Neural crest cell (in vitro differentiated cells): ENCODE data around the gene TSPAN31. TPM values are rescaled to one million over a fixed set of nuclear protein-coding genes. Genes with fewer than 3 reads are reported as not detected.

Source experiments
- DNase-seq: peaks from one replicate; pipeline ENCODE4 v3.0.0; 2021; ENCODE audit warnings: low read depth, mixed read lengths, low spot score
- H3K27ac Mint-ChIP-seq: one replicate; pipeline ENCODE4 v1.8.0; 2021; ENCODE audit warnings: mild to moderate bottlenecking, mixed read lengths; ENCODE audit not compliant: unreplicated experiment
- H3K27me3 Mint-ChIP-seq: 2 replicates; pipeline ENCODE4 v1.8.0; 2021; ENCODE audit warnings: low read depth, mild to moderate bottlenecking, mixed read lengths
- H3K36me3 Mint-ChIP-seq: 2 replicates; pipeline ENCODE4 v1.8.0; 2021; ENCODE audit warnings: low read depth, mild to moderate bottlenecking, mixed read lengths
- H3K4me1 Mint-ChIP-seq: 2 replicates; pipeline ENCODE4 v1.8.0; 2021; ENCODE audit warnings: mixed read lengths
- H3K4me3 Mint-ChIP-seq: one replicate; pipeline ENCODE4 v1.8.0; 2021; ENCODE audit warnings: mild to moderate bottlenecking, mixed read lengths
- H3K9me3 Mint-ChIP-seq: 2 replicates; pipeline ENCODE4 v1.8.0; 2021; ENCODE audit warnings: mixed read lengths
- CTCF ChIP-seq: fragments of 200-600 bp; sonication (generic); conservative IDR thresholded peaks from 2 replicates; pipeline ENCODE4 v1.5.0; 2021; ENCODE audit warnings: antibody characterized with exemption, mild to moderate bottlenecking
- microRNA-seq: library from miRNA; unstranded; fragments of <30 nt; microRNA quantifications from one replicate; pipeline ENCODE4, GENCODE V29; 2020
- total RNA-seq: library from RNA; stranded (reverse); gene quantifications from 2 replicates; pipeline ENCODE4 v1.2.1, GENCODE V29; 2021

TSPAN31 gene
- total RNA-seq, 1 donor from 2014 or later, result 26.9 TPM

- no peaks in the 10 kb centered on the region for H3K27me3 Mint-ChIP-seq
- no peaks in the 10 kb centered on the region for H3K9me3 Mint-ChIP-seq
- no peak overlapping the region for H3K27ac Mint-ChIP-seq
- no peak overlapping the region for H3K4me3 Mint-ChIP-seq
- H3K4me1 Mint-ChIP-seq, result no peaks in the 10 kb centered on the region
- DNase-seq, result no peak
- TF ChIP-seq CTCF, result no peak
- peaks cover 2% of the 10 kb centered on the region for H3K36me3 Mint-ChIP-seq
Measured at GRCh38 chr12:57795354-57795753, 50.5 kb downstream of the TSPAN31 start.

GRCh38 chr12:57796996-57797395, 52.2 kb downstream of the TSPAN31 start:
- Mint-ChIP-seq H3K36me3 (peaks cover 2% of the 10 kb centered on the region), H3K27me3 (no peaks in the 10 kb centered on the region), H3K4me1 (no peaks in the 10 kb centered on the region), H3K4me3 (no peak overlapping the region), H3K27ac (no peak overlapping the region), H3K9me3 (no peaks in the 10 kb centered on the region)
- no peak for TF ChIP-seq CTCF
- DNase-seq, result no peak

GRCh38 chr12:57797933-57798332, 53.1 kb downstream of the TSPAN31 start:
- peaks cover under 1% of the 10 kb centered on the region for H3K36me3 Mint-ChIP-seq
- no peak for DNase-seq
- no peaks in the 10 kb centered on the region for H3K4me1 Mint-ChIP-seq
- no peaks in the 10 kb centered on the region for H3K9me3 Mint-ChIP-seq
- H3K27me3 Mint-ChIP-seq, result no peaks in the 10 kb centered on the region
- no peak overlapping the region for H3K4me3 Mint-ChIP-seq
- TF ChIP-seq CTCF, result no peak
- no peak overlapping the region for H3K27ac Mint-ChIP-seq

Small RNA genes lying within 50 kb of the gene (microRNA-seq; reads per million reads assigned to microRNA genes)
- not detected for gene MIR6759

Other genes with a start within 250 kb of the TSPAN31 start
- 14.1 and 15.0 TPM in 2 replicates for gene DDIT3, start 224.5 kb upstream of the TSPAN31 start, total RNA-seq
- 90.4 and 91.3 TPM in 2 replicates for gene MBD6, start 222.2 kb upstream of the TSPAN31 start, total RNA-seq
- gene DCTN2, start 197.8 kb upstream of the TSPAN31 start, total RNA-seq, result 133 and 138 TPM in 2 replicates
- gene KIF5A, start 195.0 kb upstream of the TSPAN31 start, total RNA-seq, result 16.9 and 20.8 TPM in 2 replicates
- gene PIP4K2C, start 153.8 kb upstream of the TSPAN31 start, total RNA-seq, result 15.9 and 17.3 TPM in 2 replicates
- gene DTX3, start 140.2 kb upstream of the TSPAN31 start, total RNA-seq, result 74.7 and 75.6 TPM in 2 replicates
- 41.2 and 43.8 TPM in 2 replicates for gene ARHGEF25, start 133.6 kb upstream of the TSPAN31 start, total RNA-seq
- gene B4GALNT1, start 111.8 kb upstream of the TSPAN31 start, total RNA-seq, result 18.6 and 19.5 TPM in 2 replicates
- gene OS9, start 50.9 kb upstream of the TSPAN31 start, total RNA-seq, result 123 and 135 TPM in 2 replicates
- gene AGAP2, start 6.3 kb upstream of the TSPAN31 start, total RNA-seq, result 3.9 and 4.1 TPM in 2 replicates
- gene CDK4, start 7.3 kb downstream of the TSPAN31 start, total RNA-seq, result 332 and 333 TPM in 2 replicates
- gene MARCHF9, start 10.1 kb downstream of the TSPAN31 start, total RNA-seq, result 16.7 and 18.8 TPM in 2 replicates
- 3.2 and 4.2 TPM in 2 replicates for gene CYP27B1, start 22.0 kb downstream of the TSPAN31 start, total RNA-seq
- 37.8 and 40.5 TPM in 2 replicates for gene METTL1, start 27.1 kb downstream of the TSPAN31 start, total RNA-seq
- gene EEF1AKMT3, start 27.6 kb downstream of the TSPAN31 start, total RNA-seq, result 4.5 and 5.6 TPM in 2 replicates
- 31.7 and 32.3 TPM in 2 replicates for gene TSFM, start 37.7 kb downstream of the TSPAN31 start, total RNA-seq
- 1.6 and 1.7 TPM in 2 replicates for gene AVIL, start 73.7 kb downstream of the TSPAN31 start, total RNA-seq
- gene CTDSP2, start 101.7 kb downstream of the TSPAN31 start, total RNA-seq, result 83.2 and 83.4 TPM in 2 replicates
- gene ATP23, start 196.5 kb downstream of the TSPAN31 start, total RNA-seq, result 7.7 and 8.0 TPM in 2 replicates